HG03025 (cell line): ENCODE data around the gene NADK2.
"Not testable (repeated sequence)": the region's sequence is repeated elsewhere in the genome, so short reads cannot be mapped to it uniquely, and the experiment has no call there.

Experiments
- ATAC-seq: cut with Tn5 transposase; IDR thresholded peaks from one replicate; pipeline ENCODE4 v1.9.1; 2021; ENCODE audit warnings: mild to moderate bottlenecking, moderate library complexity; ENCODE audit not compliant: unreplicated experiment, low FRiP score

NADK2 gene

GRCh38 chr5:36215910-36216309 lies 25.8 kb downstream of the NADK2 start:
- no peak for ATAC-seq

GRCh38 chr5:36214436-36214835 lies 27.3 kb downstream of the NADK2 start:
- ATAC-seq: no peak

- no peak for ATAC-seq
Observed at GRCh38 chr5:36209664-36210063, 32.1 kb downstream of the NADK2 start.

GRCh38 chr5:36208786-36209185 lies 32.9 kb downstream of the NADK2 start:
- no peak for ATAC-seq

- no peak for ATAC-seq
Observed at GRCh38 chr5:36206913-36207312, 34.8 kb downstream of the NADK2 start.

GRCh38 chr5:36205329-36205728 lies 36.4 kb downstream of the NADK2 start:
- no peak for ATAC-seq

GRCh38 chr5:36202521-36202961 lies 39.2 kb downstream of the NADK2 start:
- ATAC-seq: no peak

- ATAC-seq: no peak
Observed at GRCh38 chr5:36200513-36200912, 41.2 kb downstream of the NADK2 start.

GRCh38 chr5:36199620-36200019 lies 42.1 kb downstream of the NADK2 start:
- no peak for ATAC-seq

- not testable (repeated sequence) for ATAC-seq
Observed at GRCh38 chr5:36198783-36199182, 42.9 kb downstream of the NADK2 start.

GRCh38 chr5:36198281-36198680 lies 43.4 kb downstream of the NADK2 start:
- ATAC-seq: no peak

- no peak for ATAC-seq
Observed at GRCh38 chr5:36193746-36194145, 48.0 kb downstream of the NADK2 start.

GRCh38 chr5:36184408-36184807 lies 57.3 kb downstream of the NADK2 start:
- ATAC-seq: not testable (repeated sequence)

- ATAC-seq: no peak
Observed at GRCh38 chr5:36181774-36182173, 60.0 kb downstream of the NADK2 start.

GRCh38 chr5:36180556-36181350 lies 61.0 kb downstream of the NADK2 start:
- ATAC-seq: no peak

GRCh38 chr5:36179950-36180349 lies 61.8 kb downstream of the NADK2 start:
- ATAC-seq: no peak

GRCh38 chr5:36178524-36178890 lies 63.2 kb downstream of the NADK2 start:
- ATAC-seq: no peak

GRCh38 chr5:36177715-36178523 lies 63.8 kb downstream of the NADK2 start:
- ATAC-seq: no peak

- peak; percentile 96 for ATAC-seq
Observed at GRCh38 chr5:36177154-36177553, 64.6 kb downstream of the NADK2 start.

- ATAC-seq: no peak
Observed at GRCh38 chr5:36175043-36175442, 66.7 kb downstream of the NADK2 start.

- ATAC-seq: no peak
Observed at GRCh38 chr5:36174119-36174518, 67.6 kb downstream of the NADK2 start.

GRCh38 chr5:36173426-36173825 lies 68.3 kb downstream of the NADK2 start:
- no peak for ATAC-seq
